ENCODE data around the gene DAB2IP.
"Not testable (repeated sequence)": the region's sequence is repeated elsewhere in the genome, so short reads cannot be mapped to it uniquely, and the experiment has no call there.

DAB2IP gene

GRCh38 chr9:121627427-121627826, 24.0 kb upstream of the DAB2IP start:
- FAIRE-seq: no peak

GRCh38 chr9:121628401-121628800, 23.0 kb upstream of the DAB2IP start:
- FAIRE-seq: no peak

- FAIRE-seq: no peak
Measured at GRCh38 chr9:121631115-121631514, 20.3 kb upstream of the DAB2IP start.

GRCh38 chr9:121631978-121632418, 19.4 kb upstream of the DAB2IP start:
- no peak for FAIRE-seq

GRCh38 chr9:121633119-121633714, 18.2 kb upstream of the DAB2IP start:
- FAIRE-seq: no peak

- FAIRE-seq: no peak
Measured at GRCh38 chr9:121633736-121634135, 17.7 kb upstream of the DAB2IP start.

GRCh38 chr9:121634329-121635261, 16.8 kb upstream of the DAB2IP start:
- no peak for FAIRE-seq

GRCh38 chr9:121635300-121635876, 16.0 kb upstream of the DAB2IP start:
- no peak for FAIRE-seq

- FAIRE-seq: no peak
Measured at GRCh38 chr9:121636341-121636865, 15.0 kb upstream of the DAB2IP start.

GRCh38 chr9:121636978-121637712, 14.3 kb upstream of the DAB2IP start:
- FAIRE-seq: no peak

GRCh38 chr9:121637713-121638220, 13.7 kb upstream of the DAB2IP start:
- FAIRE-seq: no peak

- FAIRE-seq: no peak
Measured at GRCh38 chr9:121638399-121638798, 13.0 kb upstream of the DAB2IP start.

GRCh38 chr9:121638901-121639592, 12.4 kb upstream of the DAB2IP start:
- FAIRE-seq: no peak

GRCh38 chr9:121639619-121640018, 11.8 kb upstream of the DAB2IP start:
- FAIRE-seq: no peak

- FAIRE-seq: no peak
Measured at GRCh38 chr9:121640076-121640475, 11.4 kb upstream of the DAB2IP start.

GRCh38 chr9:121640491-121641223, 10.8 kb upstream of the DAB2IP start:
- FAIRE-seq: no peak

GRCh38 chr9:121641224-121641611, 10.2 kb upstream of the DAB2IP start:
- FAIRE-seq: no peak

- FAIRE-seq: no peak
Measured at GRCh38 chr9:121642758-121643157, 8.7 kb upstream of the DAB2IP start.

- no peak for FAIRE-seq
Measured at GRCh38 chr9:121643473-121643872, 8.0 kb upstream of the DAB2IP start.

GRCh38 chr9:121644040-121644439, 7.4 kb upstream of the DAB2IP start:
- not testable (repeated sequence) for FAIRE-seq

- no peak for FAIRE-seq
Measured at GRCh38 chr9:121645003-121645402, 6.4 kb upstream of the DAB2IP start.

Measured in G401.6 (cell line).